HL-60 (cell line): Measurements from ENCODE around the gene STAT5B.

ENCODE experiments used
- GABPA ChIP-seq: IDR thresholded peaks from 2 replicates; pipeline ENCODE4 v1.6.1; 2012; ENCODE audit warnings: low read depth
- POLR2AphosphoS5 ChIP-seq: IDR thresholded peaks from 2 replicates; pipeline ENCODE4 v1.6.1; 2012; ENCODE audit warnings: low read depth
- REST ChIP-seq: IDR thresholded peaks from 2 replicates; pipeline ENCODE4 v1.6.1; 2012; ENCODE audit warnings: low read depth; ENCODE audit not compliant: insufficient replicate concordance
- SPI1 ChIP-seq: IDR thresholded peaks from 2 replicates; pipeline ENCODE4 v1.6.1; 2012; ENCODE audit warnings: low read depth, mild to moderate bottlenecking, borderline replicate concordance
- TF ChIP-seq, protein P1 (sequence below): IDR thresholded peaks from one replicate; pipeline ENCODE4 v1.5.1; 2011; ENCODE audit warnings: low read length, control low read depth, inconsistent platforms; ENCODE audit not compliant: insufficient read depth

- TF ChIP-seq, protein P1, sequence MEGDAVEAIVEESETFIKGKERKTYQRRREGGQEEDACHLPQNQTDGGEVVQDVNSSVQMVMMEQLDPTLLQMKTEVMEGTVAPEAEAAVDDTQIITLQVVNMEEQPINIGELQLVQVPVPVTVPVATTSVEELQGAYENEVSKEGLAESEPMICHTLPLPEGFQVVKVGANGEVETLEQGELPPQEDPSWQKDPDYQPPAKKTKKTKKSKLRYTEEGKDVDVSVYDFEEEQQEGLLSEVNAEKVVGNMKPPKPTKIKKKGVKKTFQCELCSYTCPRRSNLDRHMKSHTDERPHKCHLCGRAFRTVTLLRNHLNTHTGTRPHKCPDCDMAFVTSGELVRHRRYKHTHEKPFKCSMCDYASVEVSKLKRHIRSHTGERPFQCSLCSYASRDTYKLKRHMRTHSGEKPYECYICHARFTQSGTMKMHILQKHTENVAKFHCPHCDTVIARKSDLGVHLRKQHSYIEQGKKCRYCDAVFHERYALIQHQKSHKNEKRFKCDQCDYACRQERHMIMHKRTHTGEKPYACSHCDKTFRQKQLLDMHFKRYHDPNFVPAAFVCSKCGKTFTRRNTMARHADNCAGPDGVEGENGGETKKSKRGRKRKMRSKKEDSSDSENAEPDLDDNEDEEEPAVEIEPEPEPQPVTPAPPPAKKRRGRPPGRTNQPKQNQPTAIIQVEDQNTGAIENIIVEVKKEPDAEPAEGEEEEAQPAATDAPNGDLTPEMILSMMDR, result no peak
- TF ChIP-seq POLR2AphosphoS5 (no peak), GABPA (no peak), SPI1 (no peak), REST (no peak)
Measured at GRCh38 chr17:42169351-42169750, 106.8 kb downstream of the STAT5B start.
